Mononuclear cell (primary cell): ENCODE measurements around the gene SLC1A2. TPM values are rescaled to one million over a fixed set of nuclear protein-coding genes. Genes with fewer than 3 reads are reported as not detected.

Experiments used
- H3K27me3 ChIP-seq: 2 replicates; pipeline ENCODE4 v1.6.0; 2011; ENCODE audit warnings: low read length, control low read depth; ENCODE audit not compliant: insufficient read depth
- H3K4me1 ChIP-seq: 2 replicates; pipeline ENCODE4 v1.5.1; 2011; ENCODE audit warnings: mild to moderate bottlenecking, low read length, control low read depth; ENCODE audit not compliant: insufficient read depth
- H3K4me3 ChIP-seq: 2 replicates; pipeline ENCODE4 v1.5.1; 2011; ENCODE audit warnings: mild to moderate bottlenecking, low read length, moderate library complexity
- H3K9me3 ChIP-seq: 2 replicates; pipeline ENCODE4 v1.5.1; 2011; ENCODE audit warnings: low read depth, mild to moderate bottlenecking, control low read depth, low read length
- total RNA-seq: library from RNA; depleted of rRNA; stranded (reverse); fragments of >200 nt; gene quantifications from one replicate; pipeline ENCODE4 v1.2.3, GENCODE V29; 2012

The SLC1A2 gene
- total RNA-seq, 1 donor = 2.0 TPM

GRCh38 chr11:35261197-35261596 lies 158.2 kb downstream of the SLC1A2 start:
- Histone ChIP-seq H3K4me3 (no peak overlapping the region), H3K4me1 (peaks cover 12% of the 10 kb centered on the region), H3K9me3 (no peaks in the 10 kb centered on the region), H3K27me3 (no peaks in the 10 kb centered on the region)

DNA sequence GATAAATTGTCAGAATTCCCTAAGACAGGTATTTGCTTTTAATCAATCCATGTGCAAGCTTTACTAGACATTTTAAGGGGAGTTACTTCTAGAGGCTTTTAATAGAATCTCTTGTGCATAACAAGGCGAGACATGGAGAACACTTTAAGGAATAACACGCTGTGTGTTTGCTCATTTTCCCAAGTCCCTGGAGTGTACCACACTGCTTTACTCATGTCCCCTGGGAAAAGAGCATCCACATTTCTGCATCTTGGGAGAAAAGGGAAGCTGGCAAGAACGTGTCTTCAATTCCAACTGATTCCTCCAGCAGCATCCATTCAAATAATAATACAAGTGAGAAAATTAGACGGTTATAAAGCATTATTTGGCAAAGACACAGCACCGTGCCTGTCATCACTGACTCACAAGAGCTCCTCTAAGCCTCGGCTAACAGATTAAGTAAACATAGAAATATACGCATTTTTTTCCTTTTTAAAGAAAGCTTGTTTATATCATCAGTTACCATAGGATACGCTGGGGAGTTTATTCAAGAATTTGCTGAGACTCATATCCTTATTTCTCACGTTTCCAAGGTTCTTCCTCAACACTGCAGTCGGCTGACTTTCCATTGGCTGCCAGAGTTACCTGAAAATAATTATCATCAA lies 158.9 kb downstream of the SLC1A2 start:
- Histone ChIP-seq H3K4me3 (no peak overlapping the region), H3K27me3 (no peaks in the 10 kb centered on the region), H3K9me3 (no peaks in the 10 kb centered on the region), H3K4me1 (peaks cover 12% of the 10 kb centered on the region)

DNA sequence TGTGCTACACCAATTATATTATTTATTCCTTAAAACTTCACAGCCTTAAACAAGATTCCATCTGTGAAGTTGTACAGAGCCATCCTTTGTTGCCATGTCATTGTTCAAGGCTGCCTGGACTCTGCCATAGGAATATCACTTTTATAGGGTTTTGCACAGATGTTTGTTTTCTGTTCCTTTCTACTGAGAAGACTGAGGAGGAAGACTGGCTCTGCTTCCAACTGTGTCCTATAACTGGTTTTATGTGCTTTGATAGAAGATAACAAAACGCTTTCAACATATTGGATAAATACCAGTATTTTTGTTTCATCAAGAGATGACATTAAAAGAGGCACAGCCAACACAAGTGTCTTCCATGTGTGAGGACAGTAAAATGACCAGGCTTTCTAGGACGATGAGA lies 159.8 kb downstream of the SLC1A2 start:
- H3K27me3 ChIP-seq = no peaks in the 10 kb centered on the region
- peaks cover 12% of the 10 kb centered on the region for H3K4me1 ChIP-seq
- H3K4me3 ChIP-seq = no peak overlapping the region
- no peaks in the 10 kb centered on the region for H3K9me3 ChIP-seq

GRCh38 chr11:35257281-35257680 lies 162.1 kb downstream of the SLC1A2 start:
- Histone ChIP-seq H3K4me3 (no peak overlapping the region), H3K27me3 (no peaks in the 10 kb centered on the region), H3K9me3 (no peaks in the 10 kb centered on the region), H3K4me1 (peaks cover 12% of the 10 kb centered on the region)

DNA sequence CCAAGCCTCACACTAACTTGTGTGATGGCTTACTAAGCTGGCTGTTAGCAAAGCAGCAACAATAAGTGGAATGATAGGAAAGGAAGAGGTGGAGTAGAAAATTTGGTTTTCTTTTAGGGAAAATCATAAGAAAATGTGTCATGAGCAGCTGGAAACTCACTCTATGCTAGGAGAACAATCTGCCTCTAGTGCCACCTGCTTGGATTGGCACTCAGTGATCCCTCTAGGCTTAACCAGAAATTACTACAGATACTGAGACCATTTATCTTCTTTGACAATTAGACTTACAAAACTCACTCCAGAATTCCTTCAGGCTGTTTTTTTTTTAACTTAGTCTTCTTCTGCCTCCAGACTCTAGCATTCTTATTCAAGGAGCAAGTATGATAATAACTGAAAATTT lies 163.1 kb downstream of the SLC1A2 start:
- H3K27me3 ChIP-seq = no peaks in the 10 kb centered on the region
- no peaks in the 10 kb centered on the region for H3K9me3 ChIP-seq
- peaks cover 12% of the 10 kb centered on the region for H3K4me1 ChIP-seq
- no peak overlapping the region for H3K4me3 ChIP-seq

GRCh38 chr11:35255514-35255913 lies 163.8 kb downstream of the SLC1A2 start:
- Histone ChIP-seq H3K27me3 (no peaks in the 10 kb centered on the region), H3K4me1 (peaks cover 12% of the 10 kb centered on the region), H3K4me3 (no peak overlapping the region)

DNA sequence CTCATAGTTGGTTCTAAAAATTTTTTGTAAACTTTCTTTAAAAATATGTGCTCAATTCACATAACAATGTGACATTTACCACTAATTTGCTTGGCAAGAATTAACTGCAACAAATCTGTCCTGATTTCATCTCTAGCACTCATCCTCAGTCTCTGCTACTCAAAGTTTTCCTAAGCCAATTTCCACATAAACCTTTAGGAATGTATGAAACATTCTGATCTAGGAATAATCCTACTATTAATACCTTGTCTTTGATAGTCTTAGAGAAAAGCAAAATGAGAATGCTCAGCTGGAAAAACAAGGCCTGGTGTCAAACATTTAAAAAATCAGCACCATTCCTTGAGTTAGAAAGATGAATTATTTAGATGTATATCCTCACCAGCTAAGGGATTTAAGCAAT lies 166.1 kb downstream of the SLC1A2 start:
- Histone ChIP-seq H3K27me3 (no peaks in the 10 kb centered on the region), H3K4me1 (peaks cover 13% of the 10 kb centered on the region), H3K9me3 (peaks cover 7% of the 10 kb centered on the region), H3K4me3 (no peak overlapping the region)

More at GRCh38 chr11:35255514-35255913, 163.8 kb downstream of the SLC1A2 start:
- no peaks in the 10 kb centered on the region for H3K9me3 ChIP-seq

DNA sequence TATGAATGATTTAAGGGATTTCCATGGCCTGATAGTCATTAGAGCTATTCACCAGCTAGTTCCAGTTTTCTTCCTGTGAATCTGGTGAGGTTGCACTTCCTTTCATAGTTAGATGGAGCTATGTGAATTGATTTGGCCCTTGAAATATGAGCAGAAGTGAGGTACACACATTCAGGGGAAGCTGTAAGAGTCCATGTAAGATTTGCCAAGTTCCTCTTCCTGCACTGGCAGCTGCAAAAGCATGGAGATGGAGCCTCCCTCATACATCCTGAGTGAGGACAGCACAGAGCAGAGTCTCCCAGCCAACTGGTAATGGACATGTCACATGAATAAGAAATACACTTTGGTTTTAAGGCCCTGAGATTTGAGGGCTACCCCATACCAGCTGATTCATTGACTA lies 168.7 kb downstream of the SLC1A2 start:
- no peaks in the 10 kb centered on the region for H3K27me3 ChIP-seq
- H3K9me3 ChIP-seq = peaks cover 7% of the 10 kb centered on the region
- H3K4me1 ChIP-seq = peaks cover 14% of the 10 kb centered on the region
- H3K4me3 ChIP-seq = no peak overlapping the region

DNA sequence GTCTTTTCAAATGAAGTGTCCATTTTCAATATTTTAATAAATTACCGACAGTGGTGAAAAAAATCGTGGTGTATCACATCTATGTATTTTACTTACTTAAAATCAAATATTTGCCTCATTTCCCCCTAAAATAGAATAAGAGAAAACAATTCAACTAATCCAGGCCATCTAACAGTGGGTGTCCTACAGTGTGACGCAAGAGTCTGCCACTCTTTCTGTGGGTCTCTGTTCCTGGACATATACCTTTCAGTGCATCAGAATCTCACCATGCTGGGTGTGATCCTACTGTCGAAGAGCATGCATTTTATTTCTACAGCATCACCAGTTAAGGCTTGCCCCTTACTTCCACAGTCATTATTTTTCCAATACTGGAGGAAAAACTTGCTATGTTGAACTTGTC lies 169.2 kb downstream of the SLC1A2 start:
- Histone ChIP-seq H3K9me3 (peaks cover 7% of the 10 kb centered on the region), H3K27me3 (no peaks in the 10 kb centered on the region), H3K4me1 (peaks cover 14% of the 10 kb centered on the region)

DNA sequence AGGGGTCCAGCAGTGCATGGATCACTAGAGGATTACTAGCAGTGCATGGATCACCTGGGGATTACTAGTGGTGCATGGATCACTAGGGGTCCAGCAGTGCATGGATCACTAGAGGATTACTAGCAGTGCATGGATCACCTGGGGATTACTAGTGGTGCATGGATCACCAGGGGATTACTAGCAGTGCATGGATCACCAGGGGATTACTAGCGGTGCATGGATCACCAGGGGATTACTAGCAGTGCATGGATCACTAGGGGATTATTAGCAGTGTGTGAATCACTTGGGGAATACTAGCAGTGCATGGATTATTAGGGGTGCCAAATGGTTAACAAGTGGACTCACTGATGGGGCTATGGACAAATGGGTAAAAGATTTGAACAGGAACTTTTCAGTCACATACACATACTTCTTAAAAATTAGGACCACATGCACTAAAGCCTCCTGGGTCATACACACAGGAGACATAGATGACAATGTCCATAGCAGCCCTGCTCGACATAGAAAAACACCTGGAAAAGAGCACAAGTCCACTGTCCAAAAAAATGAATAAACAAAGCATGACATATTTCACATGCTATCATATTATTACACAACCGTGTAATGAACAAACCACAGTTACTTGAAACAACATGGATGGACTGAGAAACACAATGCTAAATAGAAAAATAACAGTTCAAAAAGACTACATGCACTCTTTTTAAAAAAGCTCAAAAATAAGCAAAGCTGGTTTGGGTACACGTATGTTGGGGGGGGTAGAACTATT lies 170.6 kb downstream of the SLC1A2 start:
- H3K4me1 ChIP-seq = peaks cover 14% of the 10 kb centered on the region
- H3K27me3 ChIP-seq = no peaks in the 10 kb centered on the region
- H3K9me3 ChIP-seq = peaks cover 7% of the 10 kb centered on the region
- H3K4me3 ChIP-seq = no peak overlapping the region

More for the DNA sequence above, 169.2 kb downstream of the SLC1A2 start:
- no peak overlapping the region for H3K4me3 ChIP-seq

DNA sequence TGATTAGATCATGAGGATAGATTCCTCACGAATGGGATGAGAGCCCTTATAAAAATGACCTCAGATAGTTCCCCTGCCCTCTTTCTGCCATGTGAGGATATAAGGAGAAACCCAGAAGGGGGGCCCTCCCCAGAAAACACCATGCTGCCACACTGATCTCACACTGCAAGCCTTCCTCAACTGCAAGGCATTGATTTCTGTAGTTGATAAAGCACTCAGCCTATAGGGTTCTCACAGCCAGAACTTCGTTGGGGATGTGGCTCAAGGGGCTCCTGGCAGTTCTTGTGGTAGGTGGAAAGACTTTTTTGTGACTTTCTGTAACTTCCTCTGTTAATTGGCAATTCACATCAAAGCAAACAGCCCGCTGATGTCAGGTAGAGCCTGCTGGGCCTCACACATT lies 171.5 kb downstream of the SLC1A2 start:
- Histone ChIP-seq H3K27me3 (no peaks in the 10 kb centered on the region), H3K4me3 (no peak overlapping the region), H3K9me3 (peaks cover 7% of the 10 kb centered on the region), H3K4me1 (peaks cover 21% of the 10 kb centered on the region)

DNA sequence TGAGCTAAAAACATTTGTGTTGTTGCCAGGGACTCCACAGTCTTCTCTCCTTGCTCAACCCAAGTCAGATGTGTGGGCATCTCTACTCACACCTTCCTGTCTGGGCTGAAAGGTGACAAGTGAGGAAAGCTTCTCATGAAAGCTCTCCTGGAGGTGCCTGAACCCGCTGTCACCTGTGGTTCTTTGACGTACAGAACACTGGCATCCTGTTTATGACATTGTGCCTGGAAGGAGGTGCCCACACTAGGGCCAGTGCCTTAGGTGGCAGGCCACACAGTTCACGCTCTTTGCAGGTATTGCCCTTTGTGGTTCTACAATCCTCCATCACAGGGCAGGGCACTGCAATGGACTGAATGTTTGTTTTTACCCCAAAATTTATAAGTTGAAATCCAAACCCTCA lies 171.9 kb downstream of the SLC1A2 start:
- Histone ChIP-seq H3K4me3 (no peak overlapping the region), H3K4me1 (peaks cover 21% of the 10 kb centered on the region), H3K27me3 (no peaks in the 10 kb centered on the region), H3K9me3 (peaks cover 7% of the 10 kb centered on the region)

GRCh38 chr11:35246745-35247144 lies 172.6 kb downstream of the SLC1A2 start:
- Histone ChIP-seq H3K4me1 (peaks cover 21% of the 10 kb centered on the region), H3K4me3 (no peak overlapping the region), H3K27me3 (no peaks in the 10 kb centered on the region), H3K9me3 (peaks cover 7% of the 10 kb centered on the region)

DNA sequence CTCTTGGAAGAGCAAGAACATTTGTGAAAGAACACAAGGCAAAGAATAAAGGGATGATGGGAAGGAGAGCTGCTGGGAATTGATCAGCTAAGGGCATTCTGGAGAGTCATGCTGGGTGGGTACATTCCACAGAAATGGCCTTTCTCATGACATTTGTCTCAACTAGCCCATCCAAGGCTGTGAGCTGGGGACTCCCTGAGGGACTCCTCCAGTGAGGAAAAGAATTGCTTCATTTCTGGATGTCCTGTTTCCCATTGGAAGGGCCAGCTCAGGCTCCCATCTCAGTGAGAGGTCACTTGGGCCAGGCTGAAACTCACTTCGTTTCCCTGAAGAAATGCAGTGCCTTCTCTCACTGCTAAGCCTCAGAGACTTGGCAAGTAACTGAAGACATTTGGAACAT lies 173.6 kb downstream of the SLC1A2 start:
- no peaks in the 10 kb centered on the region for H3K27me3 ChIP-seq
- no peak overlapping the region for H3K4me3 ChIP-seq
- peaks cover 7% of the 10 kb centered on the region for H3K9me3 ChIP-seq
- peaks cover 21% of the 10 kb centered on the region for H3K4me1 ChIP-seq

- peaks cover 21% of the 10 kb centered on the region for H3K4me1 ChIP-seq
- H3K4me3 ChIP-seq = no peak overlapping the region
- H3K9me3 ChIP-seq = peaks cover 7% of the 10 kb centered on the region
- no peaks in the 10 kb centered on the region for H3K27me3 ChIP-seq
Measured at GRCh38 chr11:35245056-35245455, 174.3 kb downstream of the SLC1A2 start.

DNA sequence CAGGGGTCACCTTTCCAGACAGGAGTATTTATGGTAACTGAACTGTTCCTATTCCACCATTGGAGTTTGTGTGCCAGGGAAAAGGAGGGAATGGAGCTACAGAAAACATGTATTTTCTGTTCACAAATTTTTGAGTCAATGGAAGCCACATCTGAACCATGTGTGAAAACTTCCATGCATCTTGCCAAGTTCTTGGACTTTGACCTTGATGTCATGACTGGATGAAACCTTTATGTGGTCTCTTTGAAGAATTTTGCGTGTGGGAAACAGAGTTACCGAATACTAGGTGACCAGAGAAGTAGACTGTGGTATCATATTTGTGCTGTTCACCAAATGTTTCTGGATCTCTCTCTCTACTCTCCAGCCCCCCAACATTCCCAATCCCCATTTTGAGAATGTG lies 175.6 kb downstream of the SLC1A2 start:
- Histone ChIP-seq H3K9me3 (peaks cover 6% of the 10 kb centered on the region), H3K27me3 (no peaks in the 10 kb centered on the region), H3K4me3 (no peak overlapping the region), H3K4me1 (peaks cover 24% of the 10 kb centered on the region)
